Measurements from ENCODE around the gene ABCC2.
"Not testable (repeated sequence)": the region's sequence is repeated elsewhere in the genome, so short reads cannot be mapped to it uniquely, and the experiment has no call there.

ABCC2 gene

GRCh38 chr10:99782447-99783286, at the start of gene ABCC2:
Gene ABCC2 (plus strand): TSS chr10:99782640. CDS start chr10:99782845, 205 bp downstream.
- no peak for DNase-seq

GRCh38 chr10:99733366-99733765, 49.1 kb upstream of the ABCC2 start:
- DNase-seq, result no peak

DNA sequence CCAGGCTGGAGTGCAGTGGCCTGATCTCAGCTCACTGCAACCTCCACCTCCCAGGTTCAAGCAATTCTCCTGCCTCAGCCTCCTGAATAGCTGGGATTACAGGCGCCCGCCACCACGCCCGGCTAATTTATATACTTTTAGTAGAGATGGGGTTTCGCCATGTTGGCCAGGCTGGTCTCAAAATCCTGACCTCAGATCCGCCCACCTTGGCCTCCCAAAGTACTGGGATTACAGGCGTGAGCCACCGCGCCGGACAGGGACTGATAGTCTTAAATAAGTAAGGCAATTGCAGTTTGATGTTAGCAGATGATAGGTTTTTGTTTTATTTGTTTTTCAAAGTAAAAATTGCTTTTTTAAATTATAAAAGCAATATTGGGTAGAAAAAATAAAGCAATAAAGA, 48.3 kb upstream of the ABCC2 start:
- DNase-seq, result not testable (repeated sequence)

- DNase-seq, result no peak
Measured at GRCh38 chr10:99740260-99740659, 42.2 kb upstream of the ABCC2 start.

GRCh38 chr10:99740933-99741559, 41.4 kb upstream of the ABCC2 start:
- no peak for DNase-seq

DNA sequence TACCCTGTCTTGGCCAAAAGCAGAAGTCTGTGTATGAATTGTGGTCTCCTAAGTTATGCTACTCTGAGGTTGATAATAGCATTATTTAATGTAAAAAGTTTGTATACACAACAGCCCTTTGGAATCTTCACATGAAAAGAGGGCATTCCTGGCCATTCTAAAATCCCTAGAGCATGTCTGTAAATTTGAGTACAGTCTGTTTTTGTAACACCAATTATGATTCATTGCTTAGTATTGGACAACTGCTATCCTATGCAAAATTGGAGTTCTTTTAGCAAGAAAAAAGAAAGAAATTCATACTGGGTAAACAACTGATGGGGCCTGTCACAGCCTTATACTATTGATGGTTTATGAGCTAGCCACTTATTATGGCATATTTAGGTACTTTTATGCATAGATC, 40.2 kb upstream of the ABCC2 start:
- no peak for DNase-seq

- no peak for DNase-seq
Measured at GRCh38 chr10:99742701-99743100, 39.7 kb upstream of the ABCC2 start.

- DNase-seq, result no peak
Measured at GRCh38 chr10:99743841-99744240, 38.6 kb upstream of the ABCC2 start.

DNA sequence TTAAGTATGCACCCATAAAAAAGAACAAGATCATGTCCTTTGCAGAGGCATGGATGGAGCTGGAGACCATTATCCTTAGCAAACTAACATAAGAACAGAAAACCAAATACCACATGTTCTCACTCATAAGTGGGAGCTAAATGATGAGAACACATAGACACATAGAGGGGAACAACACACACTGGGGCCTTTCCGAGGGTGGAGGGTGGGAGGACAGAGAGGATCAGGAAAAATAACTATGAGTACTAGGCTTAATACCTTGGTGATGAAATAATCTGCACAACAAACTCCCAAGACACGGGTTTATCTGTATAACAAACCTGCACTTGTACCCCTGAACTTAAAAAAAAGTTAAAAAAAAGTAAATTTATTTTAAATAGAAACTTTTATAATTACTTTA, 36.3 kb upstream of the ABCC2 start:
- not testable (repeated sequence) for DNase-seq

DNA sequence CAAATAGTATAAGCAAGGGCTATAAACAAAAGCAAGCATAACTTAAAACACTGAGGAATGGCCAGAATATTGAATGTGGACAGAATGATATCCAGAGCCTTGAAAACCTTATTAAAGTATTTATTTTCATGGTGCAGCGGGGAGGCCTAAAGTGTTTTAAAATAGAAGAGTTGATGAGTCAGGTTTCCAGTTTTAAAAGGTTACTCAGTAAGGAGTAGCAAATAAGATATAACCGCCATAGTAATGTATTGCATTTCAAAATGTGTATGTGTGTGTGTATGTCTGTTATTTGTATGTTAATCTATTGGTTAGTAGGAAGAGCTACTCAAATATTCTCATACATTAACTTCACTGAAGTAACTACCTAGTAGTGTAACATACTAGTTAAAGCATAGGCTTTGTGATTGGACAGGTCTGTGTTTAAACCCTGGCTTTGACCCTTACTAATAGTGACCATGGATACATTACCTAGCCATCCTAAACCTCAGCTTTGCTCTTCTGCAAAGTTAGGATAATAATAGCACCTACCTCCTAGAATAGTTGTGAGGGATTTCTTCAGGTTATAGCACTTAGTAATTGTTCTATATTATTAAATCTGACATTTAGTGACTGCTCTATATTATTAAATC, 33.5 kb upstream of the ABCC2 start:
- no peak for DNase-seq

GRCh38 chr10:99750641-99751040, 31.8 kb upstream of the ABCC2 start:
- DNase-seq, result no peak

GRCh38 chr10:99754670-99755069, 27.8 kb upstream of the ABCC2 start:
- no peak for DNase-seq

DNA sequence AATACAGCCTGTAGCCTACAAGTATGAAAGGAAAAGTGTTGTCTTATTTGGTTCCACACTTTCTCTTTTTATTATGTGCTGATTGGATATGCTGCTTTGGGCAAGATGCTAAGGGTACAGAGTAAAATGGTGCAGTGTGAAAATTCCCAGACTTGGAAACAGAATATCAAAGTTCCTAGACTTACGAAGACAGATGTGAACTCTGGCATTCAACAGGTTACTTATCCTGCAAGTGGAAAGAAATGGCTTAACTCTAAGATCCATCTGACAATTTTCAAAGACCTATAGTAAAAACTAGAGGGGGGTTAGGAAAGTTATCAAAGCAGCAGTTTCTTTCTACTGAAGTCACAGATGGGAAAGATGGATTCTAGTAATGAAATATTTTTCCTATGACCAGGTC, 26.3 kb upstream of the ABCC2 start:
- DNase-seq, result no peak

DNA sequence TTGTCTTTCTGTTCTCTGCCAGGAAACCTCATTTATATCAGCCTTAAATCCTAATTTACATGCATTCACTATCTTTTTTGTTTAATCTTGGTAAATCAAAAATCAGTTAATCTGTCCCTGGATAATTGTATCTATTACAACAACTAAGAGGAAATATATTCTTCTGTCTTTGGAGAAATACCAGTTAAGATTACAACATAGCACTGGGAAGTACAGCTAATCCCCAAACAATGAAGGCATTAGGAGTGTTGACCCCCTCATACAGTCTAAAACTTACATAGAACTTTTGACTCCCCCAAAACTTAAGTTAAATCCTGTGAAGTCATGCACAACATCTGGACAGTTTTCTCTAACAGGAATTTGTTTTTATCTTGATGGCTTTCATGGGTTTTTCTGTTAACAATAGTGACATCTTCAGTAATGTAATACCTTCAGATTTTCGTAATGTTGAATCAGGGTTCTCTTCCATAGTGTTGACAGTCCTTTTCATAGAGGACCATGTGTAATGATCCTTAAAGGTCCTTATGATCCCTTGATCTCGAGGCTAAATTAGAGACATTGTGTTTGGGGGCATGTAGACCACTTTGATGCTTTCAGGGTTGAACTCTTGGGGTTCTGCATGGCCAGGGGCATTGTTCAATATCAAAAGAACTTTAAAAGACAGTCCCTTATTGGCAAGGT, 24.1 kb upstream of the ABCC2 start:
- no peak for DNase-seq

- no peak for DNase-seq
Measured at GRCh38 chr10:99760321-99760720, 22.1 kb upstream of the ABCC2 start.

- no peak for DNase-seq
Measured at GRCh38 chr10:99761365-99761764, 21.1 kb upstream of the ABCC2 start.

DNA sequence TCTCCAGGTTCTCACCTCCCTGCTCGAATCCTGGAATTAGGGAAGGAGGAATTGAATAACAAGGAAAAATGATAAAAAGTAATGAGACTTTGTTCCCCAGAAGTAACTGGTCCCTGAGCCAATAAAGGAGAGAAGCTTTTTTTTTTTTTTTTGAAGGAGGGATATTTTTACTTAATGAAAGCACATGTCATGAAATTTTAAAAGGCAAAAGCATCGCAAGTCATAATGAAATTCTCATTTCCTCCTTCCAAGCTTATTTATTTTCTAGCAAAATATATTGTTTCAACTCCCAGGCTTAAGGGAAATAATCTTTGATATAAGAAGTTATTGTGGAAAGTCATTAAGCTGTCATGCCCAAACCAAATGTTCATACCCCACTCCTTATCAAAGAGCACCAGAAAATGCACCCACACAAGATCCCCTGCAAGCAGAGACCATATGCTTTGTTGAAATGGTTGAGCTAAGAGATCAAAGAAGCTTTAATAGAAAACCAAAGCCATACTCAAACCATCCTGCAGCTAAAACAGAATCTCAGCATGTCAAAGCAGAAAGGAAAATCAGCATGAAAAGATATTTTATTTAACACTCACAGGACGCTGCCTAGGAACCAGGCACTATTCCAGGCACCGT, 16.7 kb upstream of the ABCC2 start:
- DNase-seq, result no peak

GRCh38 chr10:99766302-99766681, 16.1 kb upstream of the ABCC2 start:
- DNase-seq, result no peak

DNA sequence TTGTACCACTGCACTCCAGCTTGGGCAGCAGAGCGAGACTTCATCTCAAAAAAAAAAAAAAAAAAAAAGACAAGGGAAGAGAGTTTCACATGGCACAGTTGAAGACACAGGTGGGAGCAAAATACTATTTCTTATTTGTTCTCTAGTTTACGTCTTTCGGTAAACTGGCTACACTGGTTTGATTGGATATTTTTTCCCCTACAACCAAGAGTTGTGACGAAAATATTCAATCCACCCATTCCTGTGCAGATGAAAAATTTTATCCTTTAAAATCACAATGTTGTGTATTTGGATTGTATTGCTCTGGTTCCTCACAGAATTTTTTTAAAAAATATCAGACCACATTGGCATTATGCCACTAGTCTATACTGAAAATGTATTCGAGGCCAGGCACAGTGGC, 14.5 kb upstream of the ABCC2 start:
- DNase-seq, result no peak

GRCh38 chr10:99768556-99768955, 13.9 kb upstream of the ABCC2 start:
- no peak for DNase-seq

- no peak for DNase-seq
Measured at GRCh38 chr10:99769706-99770105, 12.7 kb upstream of the ABCC2 start.

DNA sequence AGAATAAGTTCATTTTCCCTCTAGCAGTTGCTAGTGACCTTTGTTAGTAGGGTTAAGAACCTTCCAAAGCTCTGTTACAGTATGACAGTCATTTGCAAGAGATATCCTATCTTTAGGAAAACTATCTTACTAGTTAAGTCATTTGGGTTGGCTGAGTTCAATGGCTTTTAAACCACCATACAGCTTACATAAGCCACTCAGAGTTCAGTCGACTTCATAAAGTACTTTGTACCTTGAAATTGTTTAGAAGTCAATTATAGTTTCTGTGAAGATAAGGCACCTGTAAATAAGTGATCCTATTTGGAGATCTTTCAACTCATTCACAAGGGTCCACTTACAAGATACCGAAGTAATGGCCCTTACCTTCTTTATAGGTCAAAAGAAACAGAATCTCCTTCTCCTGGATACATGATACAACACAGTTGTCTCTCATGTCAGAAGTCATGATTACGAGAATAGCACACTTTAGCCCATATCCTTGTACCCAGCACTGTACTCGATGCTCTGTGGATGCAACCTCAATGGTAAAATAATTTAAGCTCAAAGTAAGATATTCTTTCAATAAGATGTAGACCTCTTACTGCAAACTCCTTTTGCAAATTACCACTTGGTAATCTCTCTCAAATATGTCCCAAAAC, 11.9 kb upstream of the ABCC2 start:
- DNase-seq, result no peak

DNA sequence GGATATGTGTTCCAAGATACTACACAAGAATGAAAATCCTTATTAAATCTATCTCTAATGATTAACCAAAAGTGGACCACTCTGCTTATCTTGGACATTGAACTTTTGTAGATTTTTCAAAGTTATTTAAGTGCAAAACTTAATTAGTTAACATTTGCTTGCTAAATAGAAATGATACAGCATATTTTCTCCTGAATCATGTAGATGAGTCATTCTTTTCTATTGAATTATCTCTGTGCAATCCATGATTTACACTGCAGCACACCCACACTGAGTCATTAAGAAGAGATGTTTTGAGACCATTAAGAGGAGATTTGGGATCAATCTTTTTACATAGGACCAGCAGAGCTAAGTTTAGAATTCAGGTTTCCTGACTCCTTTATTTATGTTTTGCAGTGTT, 6.6 kb upstream of the ABCC2 start:
- DNase-seq, result no peak

All from SHP77 treated with DMSO at 0.1 percent for 48 hours (cell line).